Vagina (tissue), 2 donors: ENCODE measurements around the gene SF3B5.
"Not testable (repeated sequence)": the region's sequence is repeated elsewhere in the genome, so short reads cannot be mapped to it uniquely, and the experiment has no call there.

Source experiments
- CTCF ChIP-seq, 3 experiments: fragments of 450-650 bp in 2 of 3; fragments of 200-600 bp in 1 of 3; sonication (generic) in 1 of 3; IDR thresholded peaks; one replicate each; pipeline ENCODE4 v1.5.1; 2017 to 2019; ENCODE audit warnings: antibody characterized with exemption in 3 of 3, mild to moderate bottlenecking in 2 of 3, moderate library complexity in 2 of 3
- POLR2AphosphoS5 ChIP-seq, 2 donors: sonication (generic); formaldehyde crosslinking; IDR thresholded peaks; one replicate each; pipeline ENCODE4 v1.9.0; 2017; ENCODE audit warnings: antibody characterized with exemption in 2 of 2, mild to moderate bottlenecking in 2 of 2, low read depth in 1 of 2; ENCODE audit not compliant: insufficient read depth in 1 of 2

- TF ChIP-seq POLR2AphosphoS5 (IDR thresholded peaks at IDR 0.05; ENCODE audit: insufficient read depth in 1 of 2, low read depth in 1 of 2); CTCF (IDR thresholded peaks at IDR 0.05): not testable (repeated sequence)
Measured at GRCh38 chr6:144044989-144045388, 50.4 kb downstream of the SF3B5 start.
